KBM-7 (cell line): ENCODE measurements around the gene LDLRAD4.

ENCODE experiments used
- DNase-seq: peaks from one replicate; pipeline ENCODE4 v3.0.0-alpha.2; 2015
- in situ Hi-C: fragments of 300-500 bp; cut with MboI; formaldehyde crosslinking; loops from 2 replicates; pipeline ENCODE4 v1.14.3; 2020; ENCODE audit warnings: low sequenced_read_pairs, low pct_unique_long_range_greater_than_20kb, mixed read lengths

The LDLRAD4 gene

GRCh38 chr18:13272416-13272815, 53.9 kb downstream of the LDLRAD4 start:
- in situ Hi-C loops, result no loop called here
- no peak for DNase-seq

GRCh38 chr18:13273800-13274199, 55.2 kb downstream of the LDLRAD4 start:
- no peak for DNase-seq
- in situ Hi-C loops, result no loop called here

DNA sequence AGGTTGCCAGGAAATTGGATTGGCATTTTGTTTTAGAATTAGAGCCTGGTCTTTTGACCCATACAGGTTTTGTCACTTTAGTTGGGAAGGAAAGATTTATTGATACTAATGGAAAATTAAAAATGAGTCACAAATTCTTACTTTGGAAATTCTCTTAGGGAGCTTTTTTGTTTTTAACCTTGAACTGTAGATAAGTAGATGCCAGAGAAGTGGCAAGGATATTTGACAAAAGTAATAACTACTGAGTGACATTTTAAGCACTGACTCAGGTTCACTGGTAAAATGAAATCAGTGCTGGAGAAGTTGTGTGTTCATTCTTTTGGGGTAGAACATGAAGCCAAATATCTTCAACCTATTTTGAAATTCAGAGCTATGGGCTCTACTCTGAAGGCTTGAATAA, 56.5 kb downstream of the LDLRAD4 start:
- no peak for DNase-seq
- in situ Hi-C loops, result no loop called here

DNA sequence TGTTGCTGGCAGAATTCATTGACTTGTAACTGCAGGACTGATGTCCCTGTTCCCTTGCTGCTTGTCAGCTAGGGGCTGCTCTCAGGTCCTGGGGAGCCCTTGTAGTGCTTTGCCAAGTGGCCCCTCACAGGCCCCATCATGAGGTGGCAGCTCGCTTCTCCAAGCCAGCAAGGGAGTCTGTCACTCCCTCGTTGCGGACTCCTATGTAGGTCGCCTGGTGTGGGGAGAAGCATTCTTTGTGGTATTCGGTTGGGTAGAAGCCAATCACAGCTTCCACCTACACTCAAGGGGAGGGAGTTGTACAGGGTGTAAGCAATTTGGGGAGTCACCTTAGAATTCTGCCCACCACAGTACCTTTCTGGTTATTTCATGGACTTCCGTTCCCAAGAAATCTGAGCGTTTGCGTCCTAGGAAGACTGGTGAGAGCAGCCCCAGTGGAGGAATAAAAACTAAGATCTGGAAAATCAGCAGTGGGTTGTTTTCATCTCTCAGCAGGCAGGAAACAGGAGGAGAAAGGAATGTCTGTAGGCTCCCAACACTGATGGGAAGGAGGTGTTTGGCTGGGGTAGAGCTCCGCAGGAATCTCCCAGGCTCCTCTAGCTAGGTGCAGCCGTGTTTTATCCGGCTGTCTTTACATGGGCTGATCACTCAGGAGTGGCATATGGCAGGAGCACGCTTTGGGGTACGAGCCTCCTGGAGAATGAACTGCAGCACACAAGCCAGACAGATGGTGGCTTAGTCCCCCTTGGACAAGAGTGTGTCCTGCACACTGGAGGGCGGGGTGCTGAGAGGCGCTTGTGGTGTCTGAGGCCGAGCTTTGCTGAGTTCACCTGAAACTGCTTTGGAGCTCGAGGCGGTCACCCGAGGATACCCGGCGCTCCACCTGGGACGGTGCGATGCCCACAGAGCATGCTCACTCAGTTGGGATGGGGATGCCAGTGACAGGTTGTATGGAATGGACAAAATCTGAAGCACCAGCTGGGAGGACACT, 58.3 kb downstream of the LDLRAD4 start:
- DNase-seq, result no peak
- in situ Hi-C loops, result no loop called here

DNA sequence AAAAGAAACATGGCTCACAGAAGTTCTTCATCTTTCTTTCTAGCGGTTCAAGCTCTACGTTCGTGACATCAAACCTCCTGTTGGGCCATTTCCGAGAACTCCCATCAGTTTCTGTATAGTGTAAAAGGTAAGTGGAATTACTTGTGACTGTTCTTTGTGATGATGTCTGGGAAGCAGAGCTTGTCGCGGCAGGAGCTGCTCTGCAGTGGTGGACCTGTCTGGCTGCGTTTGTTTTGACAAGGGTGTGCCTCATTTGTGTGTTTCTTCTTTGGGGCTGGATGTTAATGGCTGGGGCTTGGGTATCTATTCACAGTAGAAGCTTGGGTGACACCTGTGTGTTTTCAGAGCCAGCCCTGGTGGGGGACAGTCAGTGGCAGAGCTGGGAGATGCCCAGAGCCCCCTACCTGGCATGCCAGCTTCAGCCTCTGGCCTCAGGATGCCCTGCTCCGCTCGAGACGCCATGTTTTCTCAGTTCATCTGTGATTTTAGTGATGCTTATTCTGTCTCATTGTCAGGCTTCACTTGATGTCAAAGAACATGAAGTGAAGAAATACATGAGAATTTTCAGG, 59.6 kb downstream of the LDLRAD4 start:
- in situ Hi-C loops, result no loop called here
- no peak for DNase-seq

DNA sequence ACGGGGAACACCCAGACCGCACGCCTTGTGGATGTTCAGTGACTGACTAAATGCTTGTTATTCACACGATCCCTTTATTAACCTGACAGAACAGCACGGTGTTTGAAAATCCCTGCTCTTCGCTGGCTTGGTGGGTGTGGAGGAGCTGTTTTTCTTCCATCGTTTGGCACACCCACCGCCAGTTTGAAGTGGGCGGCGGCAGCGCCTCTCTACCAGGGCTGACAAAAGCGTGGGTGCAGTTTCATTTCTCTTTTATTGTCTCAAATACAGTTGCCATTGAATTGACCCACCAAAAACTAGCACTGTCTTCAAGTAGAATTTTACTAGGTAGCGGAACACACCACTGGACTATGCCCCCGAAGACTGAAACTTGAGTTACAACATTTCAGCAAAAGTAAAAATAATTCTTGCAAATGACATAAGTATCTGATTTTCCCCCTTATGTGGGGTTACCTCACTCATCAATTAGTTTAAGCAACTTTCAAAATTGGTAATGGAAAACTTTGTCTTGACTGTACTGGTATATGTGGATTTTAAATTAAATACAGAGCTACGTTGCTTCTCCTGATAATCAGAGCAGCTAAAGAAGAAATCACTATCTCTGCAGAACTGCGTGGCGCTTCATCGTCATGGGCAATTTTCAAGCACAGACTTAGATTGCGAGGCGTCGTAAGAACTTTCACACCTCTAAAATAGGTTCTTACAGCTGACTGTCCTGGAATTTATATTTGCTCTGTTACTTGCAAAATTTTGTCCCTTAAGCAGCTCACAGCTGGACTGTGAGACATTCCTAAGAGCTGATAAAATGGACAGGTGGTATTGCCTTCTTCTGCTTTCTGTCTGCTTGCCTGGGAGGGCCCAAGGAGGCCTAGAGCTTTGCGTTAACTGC, 60.9 kb downstream of the LDLRAD4 start:
- in situ Hi-C loops, result no loop called here
- DNase-seq, result no peak

GRCh38 chr18:13280070-13280795, 61.7 kb downstream of the LDLRAD4 start:
- in situ Hi-C loops, result no loop called here
- DNase-seq, result no peak

DNA sequence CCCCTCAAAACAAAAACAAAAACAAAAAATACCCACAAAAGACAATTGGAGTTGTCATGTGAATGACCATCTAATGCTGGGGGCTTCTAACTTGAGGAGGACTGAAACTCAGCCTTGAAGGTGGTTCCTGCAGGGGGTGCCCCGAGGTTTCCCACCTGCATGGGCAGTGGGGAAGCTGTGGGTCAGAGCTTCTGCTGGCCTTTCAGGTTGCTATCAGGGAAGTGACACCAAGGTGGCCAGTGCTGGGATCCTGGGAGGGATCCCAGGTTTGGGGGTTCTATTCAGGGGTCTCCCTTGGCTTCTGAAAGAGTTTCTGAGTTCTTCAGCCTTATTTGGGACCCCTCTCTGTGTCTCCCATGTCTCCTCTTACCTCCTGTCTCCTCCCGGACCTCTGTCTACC, 62.8 kb downstream of the LDLRAD4 start:
- in situ Hi-C loops, result no loop called here
- DNase-seq, result no peak

GRCh38 chr18:13283746-13284145, 65.2 kb downstream of the LDLRAD4 start:
- in situ Hi-C loops, result no loop called here
- no peak for DNase-seq

GRCh38 chr18:13284330-13285027, 65.9 kb downstream of the LDLRAD4 start:
- in situ Hi-C loops, result no loop called here
- no peak for DNase-seq

DNA sequence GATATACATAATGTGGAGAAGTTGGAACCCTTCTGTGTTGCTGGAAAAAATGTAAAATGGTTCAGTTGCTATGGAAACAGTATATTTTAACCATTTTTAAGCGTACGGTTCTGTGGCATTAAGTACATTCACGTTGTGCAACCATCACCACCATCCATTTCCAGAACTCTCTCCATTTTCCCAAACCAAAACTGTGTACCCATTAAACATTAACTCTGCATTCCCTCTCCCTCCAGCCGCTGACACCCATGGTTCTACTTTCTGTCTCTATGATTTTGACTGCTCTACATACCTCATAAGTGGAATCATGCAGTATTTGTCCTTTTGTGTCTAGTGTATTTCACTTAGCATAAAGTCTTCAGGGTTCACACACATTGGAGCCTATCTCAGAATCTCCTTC, 67.3 kb downstream of the LDLRAD4 start:
- no peak for DNase-seq
- in situ Hi-C loops, result no loop called here

DNA sequence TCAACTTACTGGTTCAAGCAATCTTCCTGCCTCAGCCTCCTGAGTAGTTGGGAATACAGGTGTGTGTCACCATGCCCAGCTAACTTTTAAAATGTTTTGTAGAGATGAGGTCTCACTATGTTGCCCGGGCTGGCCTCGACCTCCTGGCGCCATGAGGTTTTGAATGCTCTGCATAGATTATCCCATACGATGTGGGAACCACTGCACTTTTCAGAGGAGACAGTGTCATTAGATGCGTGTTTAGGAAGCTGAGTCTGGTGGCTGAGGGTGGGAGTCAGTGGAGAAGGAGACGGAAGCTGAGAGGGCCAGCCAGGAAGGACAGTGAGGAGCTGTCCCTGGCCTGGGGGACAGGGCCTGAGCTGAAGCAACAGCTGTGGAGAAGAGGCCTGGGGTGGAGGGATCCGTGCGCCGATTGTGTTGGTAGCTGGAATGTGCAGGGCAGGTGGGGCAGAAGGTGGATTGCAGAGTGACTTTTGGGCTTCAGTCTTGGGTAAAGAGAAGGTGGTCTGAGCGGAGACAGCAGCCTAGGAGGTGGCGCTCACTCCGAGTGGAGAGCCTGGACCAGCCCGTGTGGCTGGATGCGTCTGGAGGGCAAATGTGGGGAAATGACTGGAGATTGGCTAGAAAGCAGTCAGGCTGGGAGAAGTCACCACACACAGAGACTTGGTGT, 68.0 kb downstream of the LDLRAD4 start:
- no peak for DNase-seq
- in situ Hi-C loops, result no loop called here

- in situ Hi-C loops, result no loop called here
- DNase-seq, result no peak
Observed at GRCh38 chr18:13287372-13287771, 68.8 kb downstream of the LDLRAD4 start.

DNA sequence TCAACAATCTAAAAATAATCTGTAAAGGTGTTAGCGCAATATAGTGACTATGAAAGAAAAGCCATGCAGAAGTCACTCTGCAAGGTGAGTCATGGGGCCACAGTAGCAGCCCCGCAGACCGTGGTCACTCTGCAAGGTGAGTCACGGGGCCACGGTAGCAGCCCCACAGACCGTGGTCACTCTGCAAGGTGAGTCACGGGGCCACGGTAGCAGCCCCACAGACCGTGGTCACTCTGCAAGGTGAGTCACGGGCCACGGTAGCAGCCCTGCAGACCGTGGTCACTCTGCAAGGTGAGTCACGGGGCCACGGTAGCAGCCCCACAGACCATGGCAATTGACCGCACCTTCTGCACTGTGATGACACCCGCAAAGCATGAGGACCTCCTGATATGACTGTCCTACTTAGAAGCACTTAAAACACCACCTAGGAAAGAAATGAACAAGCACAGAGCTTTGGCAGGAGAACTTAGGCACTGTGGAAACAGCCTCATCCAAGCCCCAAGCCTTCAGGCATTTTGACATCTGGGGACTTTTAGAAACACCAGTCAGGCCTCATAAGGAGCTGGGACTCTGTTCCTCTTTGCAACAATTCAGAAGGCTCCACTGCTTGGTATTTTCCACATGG, 70.1 kb downstream of the LDLRAD4 start:
- no peak for DNase-seq
- in situ Hi-C loops, result no loop called here

- in situ Hi-C loops, result no loop called here
- DNase-seq, result no peak
Observed at GRCh38 chr18:13289481-13290205, 71.1 kb downstream of the LDLRAD4 start.

GRCh38 chr18:13290856-13291271, 72.3 kb downstream of the LDLRAD4 start:
- no peak for DNase-seq
- in situ Hi-C loops, result no loop called here

DNA sequence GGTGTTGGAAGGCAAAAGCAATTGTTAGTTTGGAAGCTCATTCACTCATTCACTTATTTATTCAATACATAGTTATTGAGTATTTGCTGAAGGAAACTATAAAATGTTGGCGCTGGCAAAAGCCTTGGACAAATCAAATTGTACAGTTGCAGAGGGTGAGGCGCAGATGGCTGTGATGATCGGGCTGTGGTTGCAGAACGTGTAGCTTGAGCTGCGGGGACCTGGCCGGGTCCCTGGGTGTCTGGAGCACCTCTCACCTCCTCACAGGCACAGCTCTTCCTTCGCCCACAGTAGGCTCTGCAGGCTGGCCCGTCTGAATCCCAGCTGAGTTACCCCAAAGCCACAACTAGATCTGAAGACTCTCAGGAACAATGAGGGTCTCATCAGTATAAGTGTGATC, 72.7 kb downstream of the LDLRAD4 start:
- no peak for DNase-seq
- in situ Hi-C loops, result no loop called here
